ENCODE measurements around the gene TUBAL3.

The TUBAL3 gene

DNA sequence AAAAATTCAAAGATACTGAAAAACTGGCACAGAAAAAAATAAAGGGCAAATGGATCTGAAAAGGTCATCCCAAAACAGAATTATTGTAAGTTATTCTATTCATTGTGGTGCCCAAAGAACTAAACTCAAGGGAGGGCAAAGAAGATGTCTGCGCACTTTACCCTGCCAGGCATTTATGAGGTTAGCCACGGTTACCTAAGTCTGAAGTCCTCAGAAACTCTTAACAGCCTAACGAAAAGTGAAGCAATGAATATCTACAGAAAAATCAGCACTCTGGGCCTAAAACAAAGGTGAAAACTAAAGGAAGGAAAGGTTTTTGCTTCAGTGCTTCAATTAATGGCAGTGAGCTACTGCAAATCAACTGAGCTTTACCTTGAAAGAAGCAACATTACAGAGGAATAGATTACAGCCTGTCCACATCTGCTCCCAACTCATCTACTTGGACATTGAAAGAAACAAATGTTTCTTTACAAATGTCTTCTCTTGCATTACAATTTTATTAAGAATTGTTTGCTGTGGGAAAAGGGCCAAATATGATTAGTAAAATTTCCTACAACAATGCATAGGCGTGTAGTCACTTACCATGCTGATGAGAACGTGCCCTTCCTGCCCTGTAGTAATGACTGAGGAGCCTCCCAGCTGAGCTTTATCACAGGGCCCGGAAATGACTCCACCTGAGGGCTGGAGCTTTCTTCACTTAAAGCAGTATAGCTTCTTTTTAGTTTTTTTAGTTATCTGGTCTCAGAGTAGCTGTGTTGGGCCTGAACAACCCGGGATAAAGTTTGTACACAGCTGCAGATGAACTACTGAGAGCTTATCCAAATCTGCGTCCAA, at the start of gene TUBAL3:
Gene TUBAL3 (minus strand): TSS at position 621 of the 834 bp plus-strand sequence. CDS start 36 bp downstream, at position 585.
- Mint-ChIP-seq H3K9me3 (no peaks in the 10 kb centered on the region), H3K4me3 (no peak within 1 kb of the TSS), H3K4me1 (no peaks in the 10 kb centered on the region), H3K36me3 (no peaks in the 10 kb centered on the region), H3K27ac (no peak within 1 kb of the TSS)
- no peak for ATAC-seq
- DNase-seq (ENCODE audit: low spot score in 2 of 2): no peak

DNA sequence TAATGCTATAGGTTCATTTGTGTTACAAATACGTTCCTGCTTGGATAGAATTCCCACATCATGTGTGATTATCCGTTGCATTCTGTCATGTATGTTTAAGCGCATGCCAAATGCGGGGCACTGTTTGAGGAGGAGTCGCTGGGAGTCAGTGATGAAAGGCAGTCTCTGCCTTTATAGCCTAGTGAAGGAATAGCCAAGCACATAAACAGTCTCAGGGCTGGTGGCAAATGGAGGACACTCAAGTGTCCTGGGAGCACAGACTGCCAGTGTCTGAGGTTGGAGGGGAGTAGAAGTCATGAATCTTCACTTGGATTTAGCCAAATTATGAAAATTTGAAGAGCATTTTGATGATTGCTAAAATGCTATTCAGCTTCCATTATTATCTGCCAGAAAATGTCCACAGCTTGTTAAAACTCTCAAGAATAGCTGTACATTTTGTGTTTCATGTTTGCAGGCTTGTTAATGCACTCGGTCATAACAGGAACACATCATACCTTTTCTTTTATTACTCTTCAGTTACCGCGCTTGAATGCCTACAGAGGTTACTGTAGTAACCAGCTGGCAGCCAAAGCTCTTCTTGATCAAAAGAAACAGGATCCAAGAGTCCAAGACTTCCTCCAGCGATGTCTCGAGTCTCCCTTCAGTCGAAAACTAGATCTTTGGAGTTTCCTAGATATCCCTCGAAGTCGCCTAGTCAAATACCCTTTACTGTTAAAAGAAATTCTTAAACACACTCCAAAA, 49.3 kb upstream of the TUBAL3 start:
- Mint-ChIP-seq H3K4me1 (no peaks in the 10 kb centered on the region), H3K4me3 (no peak overlapping the region), H3K36me3 (peaks cover 37% of the 10 kb centered on the region), H3K27ac (no peak overlapping the region), H3K9me3 (no peaks in the 10 kb centered on the region)
- ATAC-seq: no peak
- DNase-seq (ENCODE audit: low spot score in 2 of 2): no peak

DNA sequence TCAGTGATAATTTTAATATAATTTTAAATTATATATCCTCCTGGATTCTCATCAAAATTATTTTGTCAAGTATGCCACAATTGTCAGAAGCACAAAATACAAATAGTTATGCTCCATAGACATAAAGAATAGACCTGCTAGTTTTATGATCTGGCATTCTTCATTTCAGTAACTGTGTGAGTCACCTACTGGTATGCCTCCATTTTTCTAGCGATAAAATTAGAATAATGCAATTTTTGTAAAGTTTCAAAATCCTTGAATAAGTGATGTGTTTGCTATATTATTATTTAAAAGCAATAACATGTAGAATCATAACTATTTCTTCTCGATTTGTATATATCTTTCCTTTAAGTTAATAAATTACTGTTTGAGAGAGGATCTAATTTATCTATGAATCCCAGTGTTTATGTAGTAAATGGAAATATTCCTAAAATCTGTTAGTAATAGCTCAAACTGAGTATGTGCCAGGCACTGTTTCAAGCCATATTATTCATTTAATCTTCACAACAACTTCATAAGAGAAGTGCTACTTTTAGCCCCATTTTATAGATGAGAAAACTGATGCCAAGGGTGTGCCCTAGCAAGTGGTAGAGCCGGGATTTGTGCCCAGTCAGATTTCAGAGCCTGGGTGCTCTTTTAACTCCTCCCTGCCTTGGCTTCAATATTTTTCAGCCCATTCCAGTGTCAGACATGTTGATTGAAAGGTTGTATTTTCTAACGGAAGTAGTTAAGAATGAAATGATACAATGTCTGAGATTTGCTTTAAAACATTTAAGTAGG, 46.2 kb upstream of the TUBAL3 start:
- ATAC-seq: no peak
- peaks cover 17% of the 10 kb centered on the region for H3K4me1 Mint-ChIP-seq
- peaks cover 36% of the 10 kb centered on the region for H3K36me3 Mint-ChIP-seq
- H3K9me3 Mint-ChIP-seq: no peaks in the 10 kb centered on the region
- no peak for DNase-seq (ENCODE audit: low spot score in 2 of 2)
- no peak overlapping the region for H3K27ac Mint-ChIP-seq
- no peak overlapping the region for H3K4me3 Mint-ChIP-seq

DNA sequence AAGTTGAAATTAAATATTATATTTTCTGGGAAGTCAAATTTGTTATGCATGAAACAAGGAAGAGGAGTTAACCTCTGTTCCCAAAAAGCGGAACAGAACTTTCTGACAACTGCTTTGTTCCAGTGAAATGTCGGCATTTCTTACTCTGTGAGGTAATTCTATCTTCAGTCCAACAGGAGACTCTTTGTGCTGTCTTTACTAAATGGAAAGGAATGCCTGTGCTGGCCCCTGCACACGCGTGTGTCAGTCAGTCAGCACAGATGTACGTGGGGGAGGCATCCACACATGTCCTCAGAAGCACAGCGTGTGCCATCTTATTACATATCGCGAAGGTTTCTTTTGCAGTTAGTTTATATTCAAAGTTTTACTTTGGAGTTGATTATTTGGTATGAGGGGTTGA, 45.2 kb upstream of the TUBAL3 start:
- no peak overlapping the region for H3K27ac Mint-ChIP-seq
- H3K9me3 Mint-ChIP-seq: no peaks in the 10 kb centered on the region
- peaks cover 33% of the 10 kb centered on the region for H3K36me3 Mint-ChIP-seq
- ATAC-seq (no peak), DNase-seq (ENCODE audit: low spot score in 2 of 2) (no peak)
- peaks cover 18% of the 10 kb centered on the region for H3K4me1 Mint-ChIP-seq
- no peak overlapping the region for H3K4me3 Mint-ChIP-seq

DNA sequence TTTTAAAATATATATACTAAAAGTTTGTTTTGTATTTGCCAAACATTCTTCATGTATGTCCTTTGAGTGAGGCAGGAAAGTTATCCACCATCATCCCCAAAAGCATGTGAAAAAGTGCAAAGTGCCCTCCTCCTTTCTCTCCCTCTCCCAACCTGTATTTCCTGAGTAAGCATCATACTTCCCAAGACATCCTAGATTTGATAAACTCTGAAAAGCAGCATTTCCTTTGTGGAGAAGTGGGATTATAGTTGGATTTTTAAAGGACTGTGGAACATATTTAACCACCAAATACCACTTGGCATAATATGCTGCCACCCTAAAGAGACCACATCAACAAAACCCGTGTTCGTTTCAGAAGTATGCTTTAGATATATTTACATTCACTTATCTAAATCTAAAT, 44.6 kb upstream of the TUBAL3 start:
- H3K27ac Mint-ChIP-seq: no peak overlapping the region
- DNase-seq (ENCODE audit: low spot score in 2 of 2): no peak
- peaks cover 28% of the 10 kb centered on the region for H3K36me3 Mint-ChIP-seq
- peaks cover 24% of the 10 kb centered on the region for H3K4me1 Mint-ChIP-seq
- H3K9me3 Mint-ChIP-seq: no peaks in the 10 kb centered on the region
- ATAC-seq: no peak
- H3K4me3 Mint-ChIP-seq: no peak overlapping the region

DNA sequence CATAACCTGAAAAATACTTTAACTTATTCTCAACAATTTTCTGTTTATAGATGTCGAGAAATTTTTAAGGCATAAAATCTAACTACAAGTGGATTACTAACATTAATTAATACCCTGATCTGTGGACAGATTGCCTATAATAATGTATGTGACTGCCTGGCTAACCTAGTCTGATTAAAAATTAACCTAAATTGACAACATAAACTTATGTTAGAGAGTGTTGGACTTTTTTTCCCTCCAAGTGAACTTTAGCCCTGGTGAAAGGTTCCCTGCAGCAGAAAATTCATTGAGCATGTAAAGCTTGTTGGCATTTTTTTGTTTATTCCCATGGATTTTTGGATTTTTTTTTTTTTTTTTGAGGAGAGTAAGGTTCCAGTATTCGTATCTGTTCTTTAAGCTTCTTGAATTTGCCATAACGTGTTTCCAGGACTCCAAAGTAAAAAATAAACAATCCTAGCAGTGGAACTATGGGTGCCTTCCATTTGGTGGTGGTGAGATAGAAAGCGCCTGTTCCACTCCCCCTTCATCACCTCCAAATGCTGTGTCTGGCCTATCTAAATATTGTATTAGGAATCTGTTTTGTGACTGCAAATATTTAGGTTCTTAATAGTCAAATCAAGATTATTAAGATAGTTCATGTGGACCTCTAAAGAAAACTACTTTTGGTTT, 43.8 kb upstream of the TUBAL3 start:
- Mint-ChIP-seq H3K36me3 (peaks cover 21% of the 10 kb centered on the region), H3K27ac (no peak overlapping the region), H3K4me1 (peaks cover 31% of the 10 kb centered on the region), H3K9me3 (no peaks in the 10 kb centered on the region), H3K4me3 (no peak overlapping the region)
- DNase-seq (ENCODE audit: low spot score in 2 of 2) (no peak), ATAC-seq (no peak)

DNA sequence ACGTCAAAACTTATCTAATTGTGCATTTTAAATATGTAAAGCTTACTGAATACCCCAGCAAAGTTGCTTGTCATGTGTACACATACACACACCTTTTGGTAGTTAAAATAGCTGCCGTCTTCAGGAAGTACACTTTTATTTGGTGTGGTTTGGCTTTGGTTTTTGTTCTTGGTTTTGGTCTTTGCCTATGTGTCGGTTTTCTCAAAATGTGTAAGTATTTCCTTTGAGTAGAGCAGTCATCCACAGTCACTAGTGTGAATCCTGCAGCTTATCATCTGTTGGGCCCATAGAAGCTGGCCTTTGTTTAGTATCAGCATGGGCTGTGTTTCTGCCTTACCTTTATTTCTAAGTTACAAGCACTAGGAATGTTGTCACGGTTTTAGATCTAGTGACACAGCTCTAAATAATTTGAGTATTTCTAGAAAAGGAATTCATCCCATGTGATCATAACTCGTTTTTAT, 43.0 kb upstream of the TUBAL3 start:
- DNase-seq (ENCODE audit: low spot score in 2 of 2): no peak
- peaks cover 31% of the 10 kb centered on the region for H3K4me1 Mint-ChIP-seq
- H3K9me3 Mint-ChIP-seq: no peaks in the 10 kb centered on the region
- peaks cover 14% of the 10 kb centered on the region for H3K36me3 Mint-ChIP-seq
- no peak overlapping the region for H3K27ac Mint-ChIP-seq
- ATAC-seq: peak; percentile 88
- H3K4me3 Mint-ChIP-seq: peak overlapping the region; percentile 6

DNA sequence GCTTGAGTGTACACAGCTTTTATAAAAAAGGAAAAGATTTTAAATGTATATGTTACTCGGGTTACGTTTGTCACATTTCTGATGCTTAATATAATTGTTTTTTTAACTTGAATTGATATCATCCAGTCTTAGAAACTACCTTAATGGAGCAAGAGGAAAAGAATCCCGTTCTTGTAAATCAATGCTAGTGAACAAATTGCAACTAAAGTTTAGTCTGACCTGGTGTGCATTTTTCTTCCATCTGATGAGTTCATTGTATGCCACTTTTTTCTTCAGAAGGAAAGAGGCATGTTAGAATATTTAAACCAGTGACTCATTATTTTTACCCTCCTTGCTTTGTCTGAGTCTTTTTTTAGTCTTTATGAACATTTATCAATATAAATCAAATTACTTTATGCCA, 42.4 kb upstream of the TUBAL3 start:
- ATAC-seq (no peak), DNase-seq (ENCODE audit: low spot score in 2 of 2) (no peak)
- peaks cover 31% of the 10 kb centered on the region for H3K4me1 Mint-ChIP-seq
- peaks cover 8% of the 10 kb centered on the region for H3K36me3 Mint-ChIP-seq
- H3K4me3 Mint-ChIP-seq: peak overlapping the region; percentile 6
- H3K9me3 Mint-ChIP-seq: no peaks in the 10 kb centered on the region
- H3K27ac Mint-ChIP-seq: no peak overlapping the region

DNA sequence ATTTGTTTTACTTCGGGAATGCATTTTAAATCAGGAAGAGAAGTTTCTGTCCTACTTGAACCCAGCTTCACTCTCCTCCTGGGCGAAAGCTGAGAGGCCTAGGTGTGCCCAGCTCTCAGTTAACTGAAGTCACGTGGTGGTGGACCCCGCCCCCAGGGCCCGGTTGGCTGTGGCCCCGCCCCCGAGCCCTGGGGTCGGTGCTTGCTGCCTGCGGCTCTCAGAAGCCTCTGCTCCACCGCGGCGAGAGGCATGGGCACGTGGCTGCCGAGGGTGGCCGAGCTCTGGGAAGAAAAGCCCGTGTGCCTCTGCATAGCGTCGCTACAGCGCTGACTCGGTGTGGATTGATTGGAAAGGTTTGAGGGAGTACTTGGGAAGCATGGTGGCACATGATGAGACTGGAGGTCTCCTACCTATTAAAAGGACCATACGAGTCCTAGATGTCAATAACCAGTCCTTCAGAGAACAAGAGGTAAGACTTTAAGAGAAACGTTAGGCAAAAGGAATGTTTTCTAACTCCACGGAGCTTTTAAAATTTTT, 41.8 kb upstream of the TUBAL3 start:
- DNase-seq (ENCODE audit: low spot score in 2 of 2) (peak in 1 of 2 donors; percentile 58), ATAC-seq (peak; percentile 8)
- Mint-ChIP-seq H3K36me3 (peaks cover 6% of the 10 kb centered on the region), H3K27ac (no peak overlapping the region), H3K9me3 (no peaks in the 10 kb centered on the region), H3K4me1 (peaks cover 31% of the 10 kb centered on the region), H3K4me3 (peak overlapping the region; percentile 46)

DNA sequence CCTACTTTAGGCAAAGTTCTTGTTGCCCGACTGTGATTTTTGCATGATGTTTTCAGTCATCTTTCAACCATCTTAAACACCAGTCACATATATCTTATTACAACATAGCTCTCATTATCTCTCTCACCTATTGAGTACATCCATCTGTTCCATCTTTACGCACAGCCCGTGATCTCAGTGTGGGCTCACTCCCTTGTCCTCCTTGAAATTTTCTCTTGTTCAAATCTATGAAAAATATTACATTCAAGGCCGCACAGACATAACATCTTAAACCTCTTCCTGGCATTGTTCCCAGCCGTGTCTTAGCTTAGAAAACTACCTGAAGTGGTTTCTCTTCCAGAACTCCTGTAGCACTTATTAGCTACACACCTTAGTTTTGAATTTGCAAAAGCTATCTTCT, 40.4 kb upstream of the TUBAL3 start:
- no peak for ATAC-seq
- DNase-seq (ENCODE audit: low spot score in 2 of 2): no peak
- no peak overlapping the region for H3K27ac Mint-ChIP-seq
- no peak overlapping the region for H3K4me3 Mint-ChIP-seq
- no peaks in the 10 kb centered on the region for H3K9me3 Mint-ChIP-seq
- H3K4me1 Mint-ChIP-seq: peaks cover 31% of the 10 kb centered on the region
- H3K36me3 Mint-ChIP-seq: peaks cover 6% of the 10 kb centered on the region

DNA sequence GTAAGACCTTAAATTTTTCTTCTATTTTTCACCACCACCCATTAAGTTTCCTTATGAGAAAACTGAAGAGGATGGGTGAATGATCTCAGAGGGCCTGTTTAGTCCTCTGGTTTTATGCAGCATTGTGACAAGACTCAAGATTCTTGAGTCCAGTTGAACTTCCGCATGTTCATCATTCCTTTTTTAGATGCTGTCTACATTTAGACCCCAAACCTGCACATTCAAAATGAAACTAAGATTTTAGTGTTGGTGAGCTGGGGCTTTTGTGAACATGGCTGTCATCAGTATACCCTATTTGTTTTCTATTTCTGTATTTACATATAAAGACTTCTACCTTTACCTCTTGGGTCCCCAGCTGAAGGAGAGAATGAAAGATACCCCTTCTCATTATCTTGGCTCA, 38.8 kb upstream of the TUBAL3 start:
- DNase-seq (ENCODE audit: low spot score in 2 of 2) (no peak), ATAC-seq (peak; percentile 84)
- Mint-ChIP-seq H3K4me1 (peaks cover 31% of the 10 kb centered on the region), H3K36me3 (peaks cover 6% of the 10 kb centered on the region), H3K27ac (no peak overlapping the region), H3K4me3 (no peak overlapping the region), H3K9me3 (no peaks in the 10 kb centered on the region)

DNA sequence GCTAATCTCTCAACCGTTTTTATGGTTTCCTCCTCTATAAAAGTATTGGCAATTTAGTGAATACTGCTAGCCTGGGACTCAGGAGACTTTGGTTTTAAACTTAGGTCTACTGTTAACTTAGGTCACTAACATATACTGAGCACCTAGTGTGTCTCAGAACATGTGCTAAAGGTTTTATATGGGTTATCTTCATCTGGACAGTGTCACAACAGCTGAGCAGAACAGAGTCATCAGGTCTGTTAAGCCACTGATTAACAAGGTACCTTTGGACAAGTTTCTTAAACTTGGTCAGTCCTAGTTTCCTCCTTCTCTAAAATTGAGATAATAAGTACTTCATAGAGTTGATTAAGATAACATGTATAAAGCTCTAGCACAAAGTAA, 38.4 kb upstream of the TUBAL3 start:
- H3K4me3 Mint-ChIP-seq: no peak overlapping the region
- no peaks in the 10 kb centered on the region for H3K9me3 Mint-ChIP-seq
- DNase-seq (ENCODE audit: low spot score in 2 of 2) (no peak), ATAC-seq (peak; percentile 1)
- no peak overlapping the region for H3K27ac Mint-ChIP-seq
- peaks cover 6% of the 10 kb centered on the region for H3K36me3 Mint-ChIP-seq
- H3K4me1 Mint-ChIP-seq: peaks cover 31% of the 10 kb centered on the region

DNA sequence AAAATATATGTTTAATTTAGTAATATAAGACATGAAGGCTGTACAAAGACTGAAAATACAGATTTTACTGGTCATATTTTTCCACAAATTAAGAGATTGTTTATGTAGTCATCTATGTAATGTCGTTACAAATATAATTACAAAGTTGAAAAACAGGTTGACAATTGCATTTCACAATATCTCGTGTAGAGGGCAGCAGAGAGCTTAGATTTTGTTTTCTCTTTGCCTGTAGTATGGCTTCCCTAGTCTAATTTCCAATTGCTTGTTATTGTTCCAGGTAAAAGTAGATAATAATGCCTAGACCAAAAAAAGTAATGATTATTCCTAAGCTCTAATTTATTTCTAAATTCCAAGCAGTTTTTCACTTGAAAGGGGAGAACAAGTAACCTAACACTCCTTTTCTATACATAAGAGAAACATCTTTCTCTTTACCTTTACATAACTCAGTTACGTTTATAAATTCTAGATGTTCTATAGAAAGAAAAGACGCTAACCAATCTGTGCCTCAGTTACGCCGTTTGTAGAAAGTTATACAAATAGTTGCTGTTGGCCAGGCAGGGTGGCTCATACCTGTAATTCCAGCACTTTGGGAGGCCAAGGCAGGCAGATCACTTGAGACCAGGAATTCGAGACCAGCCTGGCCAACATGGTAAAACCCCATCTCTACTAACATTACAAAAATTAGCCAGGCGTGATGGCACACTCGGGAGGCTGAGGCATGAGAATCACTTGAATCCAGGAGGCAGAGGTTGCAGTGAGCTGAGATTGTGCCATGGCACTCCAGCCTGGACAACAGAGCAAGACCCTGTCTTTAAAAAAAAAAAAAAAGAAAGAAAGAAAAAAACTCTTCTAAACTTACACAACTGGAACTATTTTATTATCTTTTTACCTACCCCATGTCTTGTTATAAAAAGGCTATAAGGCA, 37.7 kb upstream of the TUBAL3 start:
- Mint-ChIP-seq H3K9me3 (no peaks in the 10 kb centered on the region), H3K27ac (no peak overlapping the region), H3K4me1 (peaks cover 25% of the 10 kb centered on the region), H3K36me3 (peaks cover under 1% of the 10 kb centered on the region), H3K4me3 (no peak overlapping the region)
- ATAC-seq: no peak
- DNase-seq (ENCODE audit: low spot score in 2 of 2): peak in 1 of 2 donors; percentile 22

DNA sequence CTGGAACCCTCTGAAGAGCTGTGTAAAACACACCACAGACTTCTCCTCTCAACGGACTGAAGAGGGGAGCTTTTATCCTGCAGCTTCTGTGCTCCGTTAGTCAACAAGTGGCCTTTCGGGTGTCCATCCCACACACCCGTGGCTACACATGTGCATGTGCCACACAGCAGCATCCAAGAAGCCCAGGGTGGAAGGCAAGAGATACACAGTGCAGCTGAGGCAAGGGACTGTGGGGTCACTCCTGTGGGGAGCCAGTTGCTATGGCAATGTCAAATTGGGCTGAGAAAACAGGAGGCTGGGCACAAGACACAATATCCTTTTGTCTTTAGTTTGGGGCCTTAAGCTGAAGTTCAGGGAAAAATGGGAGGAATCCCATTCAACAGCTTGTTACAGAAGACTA, 36.5 kb upstream of the TUBAL3 start:
- no peak for DNase-seq (ENCODE audit: low spot score in 2 of 2)
- no peak overlapping the region for H3K27ac Mint-ChIP-seq
- H3K4me3 Mint-ChIP-seq: no peak overlapping the region
- no peaks in the 10 kb centered on the region for H3K36me3 Mint-ChIP-seq
- no peaks in the 10 kb centered on the region for H3K9me3 Mint-ChIP-seq
- H3K4me1 Mint-ChIP-seq: peaks cover 14% of the 10 kb centered on the region
- ATAC-seq: no peak
